Choroid plexus epithelial cell (primary cell): ENCODE results near the gene GAGE10.
"Not testable (repeated sequence)": the region's sequence is repeated elsewhere in the genome, so short reads cannot be mapped to it uniquely, and the experiment has no call there.

ENCODE experiments used
- DNase-seq: peaks from one replicate; pipeline ENCODE4 v3.0.0-alpha.2; 2010; ENCODE audit warnings: low read depth
- H3K4me3 ChIP-seq: 2 replicates; pipeline ENCODE4 v1.5.1; 2011; ENCODE audit warnings: low read depth, mild to moderate bottlenecking, control low read depth, low read length, moderate library complexity

Gene GAGE10

DNA sequence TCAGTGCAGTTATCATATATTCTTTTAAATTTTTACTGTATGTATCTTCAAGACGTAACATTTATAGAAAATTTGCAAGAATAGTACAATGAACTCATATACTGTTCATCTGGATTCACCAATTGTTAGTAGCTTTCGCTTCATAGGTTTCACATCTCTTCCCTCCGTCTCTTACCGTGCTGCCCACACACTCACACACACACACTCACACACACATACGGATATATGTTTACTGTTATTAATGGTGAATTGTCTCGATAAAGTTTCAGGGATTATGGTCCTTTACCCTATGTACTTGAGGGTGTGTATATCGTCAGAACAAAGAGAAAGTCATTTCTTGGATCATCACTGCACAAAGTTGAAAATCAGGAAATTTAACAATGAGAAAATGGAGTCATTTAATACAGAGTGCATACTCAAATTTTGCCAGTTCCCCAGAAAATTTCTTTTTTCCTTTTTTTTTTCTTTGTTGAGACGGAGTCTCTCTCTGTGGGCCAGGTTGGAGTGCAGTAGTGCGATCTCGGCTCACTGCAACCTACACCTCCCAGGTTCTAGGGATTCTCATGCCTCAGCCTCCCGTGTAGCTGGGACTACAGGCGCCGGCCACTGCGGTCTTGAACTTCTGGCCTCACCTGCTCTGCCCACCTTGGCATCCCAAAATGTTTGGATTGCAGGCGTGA, 41.2 kb downstream of the GAGE10 start:
- DNase-seq, H3K4me3 ChIP-seq: not testable (repeated sequence)

DNA sequence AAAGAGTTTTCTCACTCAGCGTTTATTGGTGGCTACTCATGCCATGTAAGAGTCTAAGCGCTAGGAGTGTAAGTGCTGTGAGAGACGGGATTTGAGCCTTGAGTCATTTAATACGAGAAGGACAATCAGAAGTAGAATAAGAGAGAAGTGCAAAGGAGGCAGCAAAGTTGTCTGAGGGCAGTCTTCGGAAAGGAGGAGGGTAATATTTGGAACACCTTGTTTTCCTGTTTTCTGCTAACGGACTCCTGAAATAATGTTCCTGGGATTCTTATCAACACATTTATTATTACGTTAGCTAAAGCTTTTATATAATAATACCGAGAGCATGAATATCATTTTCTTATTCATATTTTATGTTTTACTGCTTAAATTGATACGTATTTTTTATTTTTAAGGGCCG, 42.0 kb downstream of the GAGE10 start:
- not testable (repeated sequence) for DNase-seq, H3K4me3 ChIP-seq

DNA sequence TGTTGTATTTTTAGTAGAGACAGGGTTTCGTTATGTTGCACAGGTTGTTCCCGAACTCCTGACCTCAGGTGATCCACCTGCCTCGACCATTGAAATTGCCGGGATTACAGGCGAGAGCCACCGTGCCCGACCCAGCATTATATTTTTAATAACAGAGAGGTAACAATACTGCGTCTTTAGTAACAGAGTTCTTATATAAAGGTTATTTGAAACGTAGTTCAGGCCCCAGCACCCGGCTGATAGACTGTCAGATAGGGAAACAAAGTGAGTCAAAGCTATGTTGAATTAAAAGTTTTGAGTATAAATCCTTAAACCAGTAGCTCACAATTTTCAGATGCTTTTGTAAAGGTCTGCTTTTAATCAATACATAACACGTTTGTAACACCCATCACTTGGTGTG, 42.7 kb downstream of the GAGE10 start:
- H3K4me3 ChIP-seq, DNase-seq: not testable (repeated sequence)
